Bronchial epithelial cell (primary cell): ENCODE results near the gene CLASP1. TPM values are rescaled to one million over a fixed set of nuclear protein-coding genes. Genes with fewer than 3 reads are reported as not detected.

Source experiments
- DNase-seq: peaks from one replicate; pipeline ENCODE4 v3.0.0-alpha.2; 2010; ENCODE audit warnings: low read depth
- FAIRE-seq: peaks from 2 replicates; lab custom pipeline; 2011; peaks lifted over from hg19 to GRCh38; lab: Jason Lieb, UNC
- H3K27me3 ChIP-seq: 2 replicates; pipeline ENCODE4 v1.5.1; 2011; ENCODE audit warnings: low read length; ENCODE audit not compliant: control insufficient read depth, insufficient read depth
- H3K36me3 ChIP-seq: 2 replicates; pipeline ENCODE4 v1.5.1; 2011; ENCODE audit warnings: low read length; ENCODE audit not compliant: control insufficient read depth, insufficient read depth
- H3K4me3 ChIP-seq: 2 replicates; pipeline ENCODE4 v1.5.1; 2011; ENCODE audit warnings: mild to moderate bottlenecking, low read depth, low read length, control low read depth
- total RNA-seq: library from RNA; depleted of rRNA; stranded (reverse); fragments of >200 nt; gene quantifications from 2 replicates; pipeline ENCODE4 v1.2.1, GENCODE V29; 2014
- TF ChIP-seq, protein P1 (sequence below): IDR thresholded peaks from 2 replicates; pipeline ENCODE4 v1.5.1; 2011; ENCODE audit warnings: mild to moderate bottlenecking, moderate library complexity, low read length, control low read depth, inconsistent platforms; ENCODE audit not compliant: insufficient read depth, severe bottlenecking

The CLASP1 gene
- total RNA-seq, 1 donor from 2014 or later = 56.9 TPM

DNA sequence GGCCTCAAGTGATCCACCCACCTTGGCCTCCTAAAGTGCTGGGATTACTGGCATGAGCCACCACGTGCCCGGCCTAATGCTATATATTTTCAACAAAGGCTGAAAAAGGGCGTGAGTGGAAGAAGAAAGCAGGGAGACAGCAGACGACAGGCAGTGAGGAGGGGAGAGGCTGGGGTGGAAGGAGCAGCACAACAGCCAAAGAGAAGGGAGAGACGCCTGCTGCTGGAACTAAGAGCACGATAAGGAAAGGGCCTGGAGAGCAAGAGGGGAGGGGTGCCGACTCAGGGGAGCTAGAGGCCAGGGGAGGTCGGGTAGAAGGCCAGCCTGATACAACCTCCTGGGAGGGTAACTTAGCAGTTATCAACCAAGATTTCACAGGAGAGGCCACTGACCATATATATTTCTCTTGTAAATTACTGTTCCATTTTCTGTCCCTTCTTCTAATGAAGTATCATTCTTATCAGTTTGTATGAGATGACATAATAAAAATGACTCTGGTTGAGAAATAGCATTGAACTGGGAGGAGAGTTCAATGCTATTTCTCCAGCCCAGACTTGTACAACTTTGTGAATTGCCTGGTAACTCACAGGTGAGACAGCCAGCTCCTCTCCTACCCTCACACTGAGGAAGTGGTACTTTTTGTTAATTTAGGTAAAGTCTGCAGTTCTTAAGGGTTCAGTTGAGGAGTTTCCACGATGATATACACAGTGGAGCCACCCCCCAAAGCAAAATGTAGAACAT, 124.4 kb downstream of the CLASP1 start:
- TF ChIP-seq, protein P1, sequence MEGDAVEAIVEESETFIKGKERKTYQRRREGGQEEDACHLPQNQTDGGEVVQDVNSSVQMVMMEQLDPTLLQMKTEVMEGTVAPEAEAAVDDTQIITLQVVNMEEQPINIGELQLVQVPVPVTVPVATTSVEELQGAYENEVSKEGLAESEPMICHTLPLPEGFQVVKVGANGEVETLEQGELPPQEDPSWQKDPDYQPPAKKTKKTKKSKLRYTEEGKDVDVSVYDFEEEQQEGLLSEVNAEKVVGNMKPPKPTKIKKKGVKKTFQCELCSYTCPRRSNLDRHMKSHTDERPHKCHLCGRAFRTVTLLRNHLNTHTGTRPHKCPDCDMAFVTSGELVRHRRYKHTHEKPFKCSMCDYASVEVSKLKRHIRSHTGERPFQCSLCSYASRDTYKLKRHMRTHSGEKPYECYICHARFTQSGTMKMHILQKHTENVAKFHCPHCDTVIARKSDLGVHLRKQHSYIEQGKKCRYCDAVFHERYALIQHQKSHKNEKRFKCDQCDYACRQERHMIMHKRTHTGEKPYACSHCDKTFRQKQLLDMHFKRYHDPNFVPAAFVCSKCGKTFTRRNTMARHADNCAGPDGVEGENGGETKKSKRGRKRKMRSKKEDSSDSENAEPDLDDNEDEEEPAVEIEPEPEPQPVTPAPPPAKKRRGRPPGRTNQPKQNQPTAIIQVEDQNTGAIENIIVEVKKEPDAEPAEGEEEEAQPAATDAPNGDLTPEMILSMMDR = no peak
- no peaks in the 10 kb centered on the region for H3K27me3 ChIP-seq
- H3K4me3 ChIP-seq = no peak overlapping the region
- H3K36me3 ChIP-seq = peaks cover 17% of the 10 kb centered on the region
- FAIRE-seq = no peak
- DNase-seq = peak; percentile 93

GRCh38 chr2:121521359-121521758, 127.9 kb downstream of the CLASP1 start:
- FAIRE-seq = no peak
- Histone ChIP-seq H3K36me3 (peaks cover 17% of the 10 kb centered on the region), H3K27me3 (no peaks in the 10 kb centered on the region), H3K4me3 (no peak overlapping the region)
- DNase-seq = no peak
- TF ChIP-seq, protein P1 = no peak

DNA sequence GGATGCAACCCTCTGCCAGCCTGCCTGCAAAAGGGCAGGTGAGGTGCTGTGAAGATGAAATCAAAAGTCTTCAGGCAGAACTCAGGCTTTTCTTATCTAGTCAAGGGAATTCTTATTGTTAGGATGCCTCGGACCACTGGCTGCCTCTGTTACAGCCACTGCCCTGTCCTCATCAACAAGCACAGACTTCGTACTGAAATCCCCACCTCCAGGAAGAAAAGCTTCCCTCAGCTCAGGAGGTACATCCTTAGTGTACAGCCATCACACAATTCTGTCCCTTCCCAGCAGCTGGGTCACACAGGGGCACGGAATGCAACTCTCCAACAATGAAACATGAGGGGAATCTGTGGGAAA, 128.6 kb downstream of the CLASP1 start:
- TF ChIP-seq, protein P1 = no peak
- H3K4me3 ChIP-seq = no peak overlapping the region
- FAIRE-seq (no peak), DNase-seq (no peak)
- H3K36me3 ChIP-seq = peaks cover 18% of the 10 kb centered on the region
- no peaks in the 10 kb centered on the region for H3K27me3 ChIP-seq

DNA sequence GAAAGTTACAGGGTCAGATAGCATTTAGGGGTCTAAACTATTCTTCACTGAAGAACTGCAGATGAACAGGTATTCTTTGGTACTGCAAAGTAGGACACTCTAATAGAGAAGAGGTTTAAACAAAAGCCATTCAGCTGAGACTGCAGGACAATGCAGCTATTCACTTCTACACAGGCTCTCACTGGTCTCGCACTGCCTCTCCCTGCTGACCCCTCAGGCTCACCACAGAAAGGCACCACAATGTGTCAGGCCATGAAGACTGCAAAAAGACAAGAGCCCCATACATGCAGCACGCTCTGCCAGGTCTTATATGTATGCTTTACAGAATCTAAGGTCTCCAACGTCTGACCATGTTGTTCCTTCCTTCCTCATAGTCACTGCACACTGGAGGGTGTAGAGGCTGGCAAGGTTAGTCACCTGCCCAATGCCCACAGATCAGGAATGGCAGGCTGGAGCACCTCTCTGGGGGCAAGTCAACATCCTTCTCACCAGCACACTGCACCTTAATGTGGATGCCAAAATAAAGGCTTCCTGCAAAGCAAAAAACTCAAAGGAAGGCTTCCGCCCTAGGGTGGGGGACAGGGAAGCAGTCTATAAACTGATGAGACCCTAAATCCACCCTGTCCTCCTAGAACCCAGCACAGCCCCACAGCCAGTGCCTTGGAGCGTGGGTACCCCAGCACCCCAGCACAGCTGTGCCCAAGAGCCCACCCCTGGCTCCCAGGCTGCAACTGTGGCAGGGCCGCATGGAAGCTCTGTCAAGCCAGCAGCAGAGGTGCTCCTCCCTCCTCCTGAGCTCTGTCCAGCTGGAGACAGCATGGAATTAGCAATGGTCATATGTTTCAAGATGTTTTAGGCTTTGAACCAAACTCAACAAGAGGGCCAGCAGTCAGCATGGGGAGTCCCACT, 129.3 kb downstream of the CLASP1 start:
- H3K36me3 ChIP-seq = peaks cover 19% of the 10 kb centered on the region
- TF ChIP-seq, protein P1 = no peak
- DNase-seq = no peak
- no peaks in the 10 kb centered on the region for H3K27me3 ChIP-seq
- no peak for FAIRE-seq
- no peak overlapping the region for H3K4me3 ChIP-seq

GRCh38 chr2:121519153-121519552, 130.1 kb downstream of the CLASP1 start:
- TF ChIP-seq, protein P1 = no peak
- H3K36me3 ChIP-seq = peaks cover 22% of the 10 kb centered on the region
- no peak for FAIRE-seq
- no peaks in the 10 kb centered on the region for H3K27me3 ChIP-seq
- DNase-seq = no peak
- H3K4me3 ChIP-seq = no peak overlapping the region
